Vagina (tissue), 2 donors: ENCODE data around the gene CCDC8.

Source experiments
- CTCF ChIP-seq, 3 experiments: fragments of 450-650 bp in 2 of 3; fragments of 200-600 bp in 1 of 3; sonication (generic) in 1 of 3; IDR thresholded peaks; one replicate each; pipeline ENCODE4 v1.5.1; 2017 to 2019; ENCODE audit warnings: antibody characterized with exemption in 3 of 3, mild to moderate bottlenecking in 2 of 3, moderate library complexity in 2 of 3
- POLR2A ChIP-seq, 2 donors: fragments of 450-650 bp; IDR thresholded peaks; one replicate each; pipeline ENCODE4 v1.6.1; 2017; ENCODE audit warnings: antibody characterized with exemption in 2 of 2, mild to moderate bottlenecking in 2 of 2, moderate library complexity in 2 of 2

- TF ChIP-seq CTCF (IDR thresholded peaks at IDR 0.05), result no peak
- no peak for TF ChIP-seq POLR2A (IDR thresholded peaks at IDR 0.05)
Observed at GRCh38 chr19:46371371-46371901, 41.9 kb downstream of the CCDC8 start.
